GM03348 (cell line): ENCODE results near the gene PNPLA6.

Experiments
- DNase-seq: peaks from one replicate; pipeline ENCODE4 v3.0.0; 2012; ENCODE audit warnings: low spot score

PNPLA6 gene

GRCh38 chr19:7600721-7601120, 65.2 kb downstream of the PNPLA6 start:
- no peak for DNase-seq

DNA sequence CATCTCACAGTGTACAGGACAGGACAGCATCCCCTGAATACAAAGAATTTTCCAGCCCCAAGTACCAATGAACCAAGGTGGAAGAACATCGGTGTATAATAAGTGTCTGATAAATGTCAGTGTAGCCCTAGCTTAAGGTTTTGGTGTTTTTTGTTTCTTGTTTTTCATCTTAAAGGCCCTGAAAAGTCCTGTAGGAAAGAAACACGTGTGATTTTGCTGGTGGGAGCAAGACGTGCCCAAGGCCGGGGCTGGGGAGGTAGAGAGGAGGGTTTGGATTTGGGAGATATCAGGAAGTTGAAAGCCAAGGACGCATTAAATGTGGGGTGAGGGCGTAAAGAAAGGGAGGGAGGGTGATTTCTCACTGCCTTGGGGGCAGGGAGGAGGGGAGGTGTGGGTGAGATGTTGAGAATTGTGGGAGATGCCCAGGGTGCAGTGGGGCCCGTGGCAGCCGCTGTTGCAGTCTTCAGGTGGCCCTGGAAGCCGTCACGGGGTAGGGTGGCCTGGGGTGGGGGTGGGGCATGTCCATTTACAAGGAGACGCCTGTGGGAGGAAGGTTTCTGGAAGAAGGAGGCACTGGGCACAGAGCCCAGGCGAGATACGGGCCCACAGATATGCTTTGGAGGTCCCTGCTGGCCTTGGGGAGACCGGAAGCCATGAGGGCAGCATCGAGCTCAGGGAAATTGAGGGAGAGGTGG, 66.9 kb downstream of the PNPLA6 start:
- no peak for DNase-seq

DNA sequence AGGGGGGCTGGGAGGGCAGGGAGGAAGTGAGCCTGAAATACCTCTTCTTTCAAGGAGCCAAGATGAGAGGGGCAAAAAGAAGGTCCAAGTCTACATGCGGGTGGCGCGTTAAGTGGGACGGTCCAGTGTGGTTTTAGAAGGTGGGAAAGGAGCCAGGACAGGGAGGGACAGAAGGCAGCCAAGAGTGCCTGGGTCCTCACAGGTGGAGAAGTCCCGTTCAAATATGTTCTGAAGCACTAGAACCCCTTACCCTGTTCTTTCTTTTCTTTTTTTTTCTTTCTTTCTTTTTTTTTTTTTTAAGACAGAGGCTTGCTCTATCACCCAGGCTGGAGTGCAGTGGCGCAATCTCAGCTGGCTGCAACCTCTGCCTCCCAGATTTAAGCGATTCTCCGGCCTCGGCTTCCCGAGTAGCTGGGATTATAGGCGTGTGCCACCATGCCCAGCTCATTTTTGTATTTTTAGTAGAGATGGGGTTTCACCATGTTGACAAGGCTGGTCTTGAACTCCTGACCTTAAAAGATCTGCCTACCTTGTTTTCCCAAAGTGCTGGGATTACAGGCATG, 67.5 kb downstream of the PNPLA6 start:
- DNase-seq = no peak

DNA sequence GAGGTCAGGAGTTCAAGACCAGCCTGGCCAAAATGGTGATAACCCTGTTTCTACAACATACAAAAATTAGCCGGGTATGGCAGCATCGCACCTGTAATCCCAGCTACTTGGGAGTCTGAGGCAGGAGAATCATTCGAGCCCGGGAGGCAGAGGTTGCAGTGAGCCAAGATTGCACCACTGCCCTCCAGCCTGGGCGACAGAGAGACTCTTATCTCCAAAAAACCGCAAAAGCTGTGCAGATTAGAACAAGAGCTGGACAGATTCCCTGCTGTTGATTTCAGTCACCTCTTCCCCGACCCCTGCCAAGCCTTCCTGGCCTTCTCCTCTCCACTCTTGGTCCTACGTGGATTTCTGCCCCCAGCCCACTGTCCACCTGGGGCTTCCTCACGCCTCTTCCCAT, 68.4 kb downstream of the PNPLA6 start:
- DNase-seq = no peak

- DNase-seq = no peak
Measured at GRCh38 chr19:7605490-7606222, 70.1 kb downstream of the PNPLA6 start.

- no peak for DNase-seq
Measured at GRCh38 chr19:7606289-7606688, 70.8 kb downstream of the PNPLA6 start.

GRCh38 chr19:7607212-7607873, 71.8 kb downstream of the PNPLA6 start:
- DNase-seq = no peak

GRCh38 chr19:7607874-7608560, 72.5 kb downstream of the PNPLA6 start:
- DNase-seq = no peak

DNA sequence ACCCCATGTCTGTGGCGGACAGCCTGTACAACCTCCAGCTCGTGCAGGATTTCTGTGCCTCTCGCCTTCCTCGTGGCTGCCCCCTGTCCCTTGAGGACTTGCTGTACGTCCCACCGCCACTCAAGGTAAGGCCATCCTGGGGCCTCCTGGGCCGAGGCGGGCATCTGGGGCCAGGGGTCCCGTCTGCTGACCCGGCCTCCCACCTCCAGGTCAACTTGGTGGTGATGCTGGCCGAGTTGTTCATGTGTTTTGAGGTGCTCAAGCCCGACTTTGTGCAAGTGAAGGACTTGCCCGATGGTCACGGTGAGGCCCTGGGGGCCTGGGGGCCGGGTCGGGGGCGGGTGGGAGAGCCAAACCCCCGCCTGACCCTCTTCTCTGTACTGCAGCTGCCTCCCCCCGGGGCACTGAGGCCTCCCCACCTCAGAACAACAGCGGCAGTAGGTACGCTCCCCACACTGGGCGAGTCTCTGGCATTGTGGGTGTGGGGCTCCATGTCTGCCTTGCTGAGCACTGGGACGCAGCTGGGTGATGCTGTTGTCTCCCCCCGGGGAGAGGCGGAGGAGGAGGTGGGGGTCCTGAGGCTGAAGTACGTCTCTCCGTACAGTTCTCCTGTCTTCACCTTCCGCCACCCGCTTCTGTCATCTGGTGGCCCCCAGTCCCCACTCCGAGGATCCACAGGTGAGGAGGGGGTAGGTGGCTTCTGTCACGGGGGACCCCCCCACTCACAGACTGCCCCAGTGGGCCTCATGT, 75.1 kb downstream of the PNPLA6 start:
- no peak for DNase-seq
